Naive thymus-derived CD8-positive, alpha-beta T cell (primary cell): Measurements from ENCODE around the gene CDH1. TPM values are rescaled to one million over a fixed set of nuclear protein-coding genes. Genes with fewer than 3 reads are reported as not detected.
"Not testable (repeated sequence)": the region's sequence is repeated elsewhere in the genome, so short reads cannot be mapped to it uniquely, and the experiment has no call there.

Source experiments
- ATAC-seq, 2 donors: fragments of 150-1000 bp; cut with Tn5 transposase in 1 of 2; sonication (Bioruptor Pico), chemical (Tn5 transposase) in 1 of 2; 1 replicate in 1 of 2; 2 replicates in 1 of 2; pipeline ENCODE4 v1.10.0; 2021; ENCODE audit warnings: mild to moderate bottlenecking in 2 of 2, moderate library complexity in 2 of 2
- POLR2A ChIA-PET: fragments of 350-600 bp; sonication (Branson Sonifier 250); formaldehyde crosslinking; loops from one replicate; lab custom pipeline; 2021; ENCODE audit warnings: antibody characterized with exemption; lab: Charles Lee
- DNase-seq, 10 donors: peaks; one replicate each; pipeline versions ENCODE4 v3.0.0 to v3.0.0-alpha.2; 2020 to 2022
- H3K27ac Mint-ChIP-seq, 10 donors: one replicate each; pipeline ENCODE4 v1.8.0; 2020 to 2022; ENCODE audit warnings: mild to moderate bottlenecking in 10 of 10, mixed read lengths in 10 of 10, moderate library complexity in 4 of 10, inconsistent platforms in 1 of 10
- H3K27me3 Mint-ChIP-seq, 5 donors: one replicate each; pipeline ENCODE4 v1.8.0; 2021 to 2022; ENCODE audit warnings: mixed read lengths in 5 of 5
- H3K36me3 Mint-ChIP-seq, 3 donors: one replicate each; pipeline ENCODE4 v1.8.0; 2020 to 2022; ENCODE audit warnings: mixed read lengths in 3 of 3, mild to moderate bottlenecking in 2 of 3, inconsistent platforms in 1 of 3
- H3K4me1 Mint-ChIP-seq, 4 donors: one replicate each; pipeline ENCODE4 v1.8.0; 2021 to 2022; ENCODE audit warnings: mixed read lengths in 4 of 4
- H3K4me3 Mint-ChIP-seq, 10 donors: one replicate each; pipeline ENCODE4 v1.8.0; 2020 to 2022; ENCODE audit warnings: mild to moderate bottlenecking in 10 of 10, mixed read lengths in 10 of 10, moderate library complexity in 6 of 10, inconsistent platforms in 1 of 10
- H3K9me3 Mint-ChIP-seq, 9 donors: one replicate each; pipeline ENCODE4 v1.8.0; 2020 to 2022; ENCODE audit warnings: mixed read lengths in 9 of 9, mild to moderate bottlenecking in 3 of 9, inconsistent platforms in 1 of 9, moderate library complexity in 1 of 9
- polyA plus RNA-seq, 3 donors: library from polyadenylated mRNA; unstranded; fragments of 300-500 nt; fragmentation: Illumina TruSeq; gene quantifications; one replicate each; pipeline ENCODE4 v1.2.3, GENCODE V29; 2021
- total RNA-seq, 8 experiments: library from RNA in 2 of 8; stranded (reverse) in 2 of 8; gene quantifications; one replicate each; pipeline ENCODE4 v1.2.3 and lab custom pipeline; 2021 to 2026

The CDH1 gene
- total and polyA plus RNA-seq, 5 experiments from 2014 or later = 1.4 TPM; not detected in 4

GRCh38 chr16:68823401-68824135 is 86.5 kb downstream of the CDH1 start:
- no peak for DNase-seq
- Mint-ChIP-seq H3K27me3 (peaks cover 0 to 2% (median 0%) of the 10 kb centered on the region in 5 donors), H3K27ac (no peak overlapping the region), H3K4me1 (no peaks in the 10 kb centered on the region), H3K4me3 (no peak overlapping the region), H3K9me3 (peaks cover 0 to 6% (median 0%) of the 10 kb centered on the region in 9 donors), H3K36me3 (peaks cover 0 to 5% (median 0%) of the 10 kb centered on the region in 3 donors)
- POLR2A ChIA-PET = interaction anchor here (1.0 kb wide), 1 partner anchor 11 kb away, joined by 7 read pairs; no protein-coding TSS in a partner anchor
- ATAC-seq = no peak

GRCh38 chr16:68825427-68825826 is 88.3 kb downstream of the CDH1 start:
- peaks cover 0 to 5% (median 0%) of the 10 kb centered on the region in 3 donors for H3K36me3 Mint-ChIP-seq
- POLR2A ChIA-PET = no interaction called here
- ATAC-seq (no peak), DNase-seq (no peak)
- no peak overlapping the region for H3K27ac Mint-ChIP-seq
- no peak overlapping the region for H3K4me3 Mint-ChIP-seq
- peaks cover 0 to 6% (median 0%) of the 10 kb centered on the region in 9 donors for H3K9me3 Mint-ChIP-seq
- no peaks in the 10 kb centered on the region for H3K4me1 Mint-ChIP-seq
- peaks cover 0 to 2% (median 0%) of the 10 kb centered on the region in 5 donors for H3K27me3 Mint-ChIP-seq

- ATAC-seq (no peak), DNase-seq (no peak)
- H3K27ac Mint-ChIP-seq = no peak overlapping the region
- POLR2A ChIA-PET = no interaction called here
- peaks cover 0 to 5% (median 0%) of the 10 kb centered on the region in 3 donors for H3K36me3 Mint-ChIP-seq
- H3K9me3 Mint-ChIP-seq = peaks cover 0 to 6% (median 0%) of the 10 kb centered on the region in 9 donors
- H3K4me1 Mint-ChIP-seq = no peaks in the 10 kb centered on the region
- H3K27me3 Mint-ChIP-seq = peaks cover 0 to 2% (median 0%) of the 10 kb centered on the region in 5 donors
- no peak overlapping the region for H3K4me3 Mint-ChIP-seq
These were observed 89.6 kb downstream of the CDH1 start for GRCh38 chr16:68826652-68827051.

- POLR2A ChIA-PET = interaction anchor here (0.5 kb wide), 1 partner anchor 473 kb away, joined by 3 read pairs; no protein-coding TSS in a partner anchor
- no peaks in the 10 kb centered on the region for H3K9me3 Mint-ChIP-seq
- no peak overlapping the region for H3K27ac Mint-ChIP-seq
- no peak overlapping the region for H3K4me3 Mint-ChIP-seq
- no peak for ATAC-seq
- no peak for DNase-seq
- peaks cover 0 to 1% (median 0%) of the 10 kb centered on the region in 4 donors for H3K4me1 Mint-ChIP-seq
- H3K27me3 Mint-ChIP-seq = no peaks in the 10 kb centered on the region
- no peaks in the 10 kb centered on the region for H3K36me3 Mint-ChIP-seq
These were observed 96.2 kb downstream of the CDH1 start for GRCh38 chr16:68833251-68833650.

GRCh38 chr16:68834550-68834949 is 97.5 kb downstream of the CDH1 start:
- POLR2A ChIA-PET = interaction anchor here (0.7 to 0.9 kb wide), 2 partner anchors 11 to 16 kb away, joined by 7 read pairs; no protein-coding TSS in a partner anchor
- ATAC-seq = no peak
- DNase-seq = no peak
- peaks cover 0 to 1% (median 0%) of the 10 kb centered on the region in 4 donors for H3K4me1 Mint-ChIP-seq
- no peak overlapping the region for H3K27ac Mint-ChIP-seq
- no peaks in the 10 kb centered on the region for H3K27me3 Mint-ChIP-seq
- no peaks in the 10 kb centered on the region for H3K36me3 Mint-ChIP-seq
- no peaks in the 10 kb centered on the region for H3K9me3 Mint-ChIP-seq
- H3K4me3 Mint-ChIP-seq = no peak overlapping the region

GRCh38 chr16:68835970-68836369 is 98.9 kb downstream of the CDH1 start:
- ATAC-seq = no peak
- Mint-ChIP-seq H3K4me3 (no peak overlapping the region), H3K36me3 (no peaks in the 10 kb centered on the region), H3K27ac (no peak overlapping the region), H3K4me1 (peaks cover 0 to 1% (median 0%) of the 10 kb centered on the region in 4 donors), H3K27me3 (no peaks in the 10 kb centered on the region), H3K9me3 (no peaks in the 10 kb centered on the region)
- DNase-seq = no peak
- POLR2A ChIA-PET = interaction anchor here (0.6 kb wide), 1 partner anchor 76 kb away, joined by 4 read pairs; no protein-coding TSS in a partner anchor

GRCh38 chr16:68839831-68840230 is 102.7 kb downstream of the CDH1 start:
- H3K27me3 Mint-ChIP-seq = no peaks in the 10 kb centered on the region
- POLR2A ChIA-PET = interaction anchor here (0.5 to 0.6 kb wide), 2 partner anchors 10 to 895 kb away, joined by 3 to 4 read pairs; no protein-coding TSS in a partner anchor
- no peaks in the 10 kb centered on the region for H3K9me3 Mint-ChIP-seq
- H3K36me3 Mint-ChIP-seq = no peaks in the 10 kb centered on the region
- ATAC-seq = no peak
- no peak for DNase-seq
- no peak overlapping the region for H3K27ac Mint-ChIP-seq
- peaks cover 9 to 16% (median 15%) of the 10 kb centered on the region in 4 donors for H3K4me1 Mint-ChIP-seq
- no peak overlapping the region for H3K4me3 Mint-ChIP-seq

- ATAC-seq, H3K9me3 Mint-ChIP-seq: not testable (repeated sequence)
These were observed 105.9 kb downstream of the CDH1 start for GRCh38 chr16:68842964-68843481.

GRCh38 chr16:68843482-68844210 is 106.6 kb downstream of the CDH1 start, which contains the start of gene TANGO6:
TSS of gene TANGO6 (plus strand) at chr16:68843531. CDS start at chr16:68843618, 87 bp downstream.
- Mint-ChIP-seq H3K4me3 (peak within 1 kb of the TSS; percentile 83 to 98 (median 92)), H3K27ac (peak within 1 kb of the TSS; percentile 77 to 95 (median 91)), H3K9me3 (no peaks in the 10 kb centered on the region), H3K27me3 (no peaks in the 10 kb centered on the region), H3K4me1 (peaks cover 17 to 37% (median 33%) of the 10 kb centered on the region in 4 donors), H3K36me3 (peaks cover 0 to 6% (median 0%) of the 10 kb centered on the region in 3 donors)
- POLR2A ChIA-PET = interaction anchor here (0.5 to 1.8 kb wide), 8 partner anchors 26 to 804 kb away, joined by 3 to 5 read pairs (median 3); partner anchors contain the start of gene ZFP90
- DNase-seq = peak; percentile 84 to 93 (median 91)
- ATAC-seq = peak; percentile 93 to 96

More at GRCh38 chr16:68842964-68843481, 105.9 kb downstream of the CDH1 start:
- peak overlapping the region; percentile 83 to 98 (median 92) for H3K4me3 Mint-ChIP-seq
- H3K36me3 Mint-ChIP-seq, H3K27me3 Mint-ChIP-seq, DNase-seq: not testable (repeated sequence)
- peak overlapping the region; percentile 77 to 95 (median 91) for H3K27ac Mint-ChIP-seq
- H3K4me1 Mint-ChIP-seq = peaks cover 16 to 37% (median 31%) of the 10 kb centered on the region in 4 donors
- POLR2A ChIA-PET = interaction anchor here (0.5 to 1.8 kb wide), 7 partner anchors 100 to 805 kb away, joined by 3 to 5 read pairs (median 3); partner anchors contain the start of gene ZFP90

GRCh38 chr16:68844211-68844564 is 107.1 kb downstream of the CDH1 start:
- no peak for ATAC-seq
- Mint-ChIP-seq H3K4me3 (peak overlapping the region; percentile 83 to 98 (median 92)), H3K36me3 (peaks cover 0 to 6% (median 0%) of the 10 kb centered on the region in 3 donors), H3K27me3 (no peaks in the 10 kb centered on the region), H3K9me3 (no peaks in the 10 kb centered on the region), H3K4me1 (peaks cover 17 to 40% (median 34%) of the 10 kb centered on the region in 4 donors), H3K27ac (peak overlapping the region; percentile 77 to 95 (median 88))
- POLR2A ChIA-PET = interaction anchor here (1.3 kb wide), 1 partner anchor 25 kb away, joined by 3 read pairs; no protein-coding TSS in a partner anchor
- no peak for DNase-seq

GRCh38 chr16:68848786-68849185 is 111.7 kb downstream of the CDH1 start:
- DNase-seq = no peak
- ATAC-seq = no peak
- no peaks in the 10 kb centered on the region for H3K27me3 Mint-ChIP-seq
- peak overlapping the region in 2 of 10 donors; percentile 32 to 46 for H3K27ac Mint-ChIP-seq
- no peak overlapping the region for H3K4me3 Mint-ChIP-seq
- peaks cover 16 to 43% (median 33%) of the 10 kb centered on the region in 4 donors for H3K4me1 Mint-ChIP-seq
- POLR2A ChIA-PET = interaction anchor here (1.2 kb wide), 1 partner anchor 10 kb away, joined by 3 read pairs; no protein-coding TSS in a partner anchor
- peaks cover 0 to 10% (median 9%) of the 10 kb centered on the region in 3 donors for H3K36me3 Mint-ChIP-seq
- H3K9me3 Mint-ChIP-seq = no peaks in the 10 kb centered on the region

GRCh38 chr16:68850481-68850880 is 113.4 kb downstream of the CDH1 start:
- H3K9me3 Mint-ChIP-seq = no peaks in the 10 kb centered on the region
- no peaks in the 10 kb centered on the region for H3K27me3 Mint-ChIP-seq
- peaks cover 8 to 35% (median 20%) of the 10 kb centered on the region in 4 donors for H3K4me1 Mint-ChIP-seq
- ATAC-seq (no peak), DNase-seq (no peak)
- H3K4me3 Mint-ChIP-seq = no peak overlapping the region
- POLR2A ChIA-PET = interaction anchor here (0.6 kb wide), 1 partner anchor 1649 kb away, joined by 4 read pairs; no protein-coding TSS in a partner anchor
- no peak overlapping the region for H3K27ac Mint-ChIP-seq
- peaks cover 0 to 14% (median 9%) of the 10 kb centered on the region in 3 donors for H3K36me3 Mint-ChIP-seq
